CD4-positive, alpha-beta T cell treated with Interleukin-10 for 1 hour (primary cell): ENCODE results near the gene DIP2B.
"Not testable (repeated sequence)": the region's sequence is repeated elsewhere in the genome, so short reads cannot be mapped to it uniquely, and the experiment has no call there.

ENCODE experiments used
- DNase-seq: peaks from one replicate; pipeline ENCODE4 v3.0.0-alpha.2; 2020

The DIP2B gene

DNA sequence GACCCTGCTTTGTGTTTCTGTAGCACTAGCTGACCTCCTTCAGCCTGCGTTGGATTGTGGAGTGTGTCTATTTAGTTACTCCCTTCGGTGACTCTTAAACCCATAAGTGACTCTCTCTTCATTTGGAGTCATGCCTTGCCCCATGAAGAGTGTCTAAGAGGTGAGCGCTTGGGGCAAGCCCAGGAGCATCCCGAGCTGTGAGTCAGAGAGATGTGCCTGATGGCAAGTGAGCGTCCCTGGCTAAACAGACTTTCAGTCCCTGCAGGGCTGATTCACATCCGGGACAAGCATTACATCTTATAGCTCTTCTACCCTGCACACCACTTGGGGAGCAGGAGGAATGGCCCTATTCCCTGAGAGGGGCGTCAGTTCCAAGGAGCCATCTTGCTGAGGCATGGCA lies 234.8 kb downstream of the DIP2B start:
- DNase-seq: no peak

DNA sequence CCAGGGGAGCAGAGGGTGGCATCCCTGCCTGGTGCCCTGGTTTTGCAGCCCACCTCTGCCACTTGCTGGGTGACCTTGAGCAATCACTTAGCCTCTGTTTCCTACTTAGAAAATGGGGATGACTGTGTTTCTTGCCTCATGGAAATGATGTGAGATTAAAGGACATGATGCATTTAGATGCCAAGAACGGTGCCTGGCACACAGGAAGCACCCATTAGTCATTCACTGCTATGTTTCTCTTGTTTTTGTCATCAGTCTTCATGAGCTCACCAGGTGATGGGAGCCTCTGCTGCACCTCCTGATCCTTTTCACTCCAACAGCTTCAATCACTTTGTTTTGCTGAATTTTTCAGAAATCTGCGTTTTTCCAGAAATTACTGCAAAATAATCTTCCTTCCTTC lies 235.5 kb downstream of the DIP2B start:
- no peak for DNase-seq

DNA sequence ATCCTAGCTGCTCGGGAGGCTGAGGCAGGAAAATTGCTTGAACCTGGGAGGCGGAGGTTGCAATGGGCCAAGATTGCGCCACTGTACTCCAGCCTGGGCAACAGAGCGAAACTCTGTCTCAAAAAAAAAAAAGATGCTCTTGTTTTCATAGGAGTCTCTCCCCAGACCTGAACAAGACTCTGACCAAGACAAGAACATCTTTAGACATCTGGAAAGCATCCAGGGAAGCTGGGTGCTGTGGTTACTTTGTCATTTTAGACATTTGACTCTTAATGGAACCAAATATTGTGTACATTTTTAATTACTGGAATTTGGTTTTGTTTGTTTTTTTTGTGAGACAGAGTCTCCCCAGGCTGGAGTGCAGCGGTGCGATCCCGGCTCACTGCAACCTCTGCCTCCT lies 238.0 kb downstream of the DIP2B start:
- DNase-seq: no peak

DNA sequence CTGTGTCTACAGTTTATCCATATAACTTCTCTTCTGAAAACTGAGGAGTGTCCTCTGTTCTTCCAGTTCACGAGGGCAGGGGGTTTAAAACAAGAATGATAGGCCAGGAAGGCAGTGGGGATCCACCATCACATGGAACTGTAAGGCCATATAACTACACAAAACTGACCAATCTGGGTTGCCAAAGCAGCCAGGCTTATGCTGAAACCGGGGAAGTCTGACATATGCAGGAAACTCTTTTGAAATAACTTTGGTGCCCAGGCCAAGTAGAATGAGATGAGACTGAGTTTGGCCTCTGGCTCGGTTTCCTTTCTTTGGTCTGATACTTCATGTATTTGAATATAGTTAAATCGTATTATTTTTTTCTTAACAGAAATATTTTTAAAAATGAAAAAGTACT lies 241.1 kb downstream of the DIP2B start:
- no peak for DNase-seq

DNA sequence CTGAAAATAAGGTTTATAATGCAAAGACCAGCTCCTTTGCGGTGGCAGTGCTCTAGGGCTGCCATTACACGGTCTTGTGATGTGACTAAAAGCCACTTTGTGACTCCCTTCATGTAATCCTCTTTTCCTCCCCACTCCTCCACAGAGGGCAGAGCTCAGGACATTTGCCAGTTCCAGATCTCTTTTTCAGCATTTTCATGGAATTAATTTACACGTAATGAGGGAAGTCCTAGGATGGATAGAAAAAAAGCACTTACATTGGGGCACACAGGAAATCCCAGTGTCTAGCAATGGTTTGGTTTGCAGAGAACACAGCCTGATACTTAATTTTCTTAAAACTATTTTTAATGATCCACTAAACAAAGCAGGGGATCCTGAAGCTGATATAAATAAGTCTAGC lies 241.6 kb downstream of the DIP2B start:
- no peak for DNase-seq

DNA sequence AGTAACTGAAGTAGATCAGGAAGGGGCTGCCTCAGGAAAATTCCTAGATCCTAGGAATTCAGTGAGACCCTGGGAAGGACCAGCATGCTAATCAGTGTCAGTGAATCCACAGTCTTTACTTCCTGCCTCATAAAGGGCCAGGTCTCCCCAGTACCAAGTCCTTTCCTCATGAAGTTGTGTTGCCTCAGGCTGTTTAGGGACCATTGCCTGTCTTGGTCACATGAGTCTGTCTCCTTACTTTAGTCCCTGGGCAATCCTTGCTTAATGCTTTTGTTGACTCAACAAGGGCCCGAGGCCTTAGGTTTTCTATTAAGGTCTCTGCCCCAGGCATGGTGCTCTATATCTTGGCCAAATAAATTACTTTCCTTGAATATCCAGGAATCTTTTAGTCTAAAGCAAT lies 243.0 kb downstream of the DIP2B start:
- DNase-seq: no peak

DNA sequence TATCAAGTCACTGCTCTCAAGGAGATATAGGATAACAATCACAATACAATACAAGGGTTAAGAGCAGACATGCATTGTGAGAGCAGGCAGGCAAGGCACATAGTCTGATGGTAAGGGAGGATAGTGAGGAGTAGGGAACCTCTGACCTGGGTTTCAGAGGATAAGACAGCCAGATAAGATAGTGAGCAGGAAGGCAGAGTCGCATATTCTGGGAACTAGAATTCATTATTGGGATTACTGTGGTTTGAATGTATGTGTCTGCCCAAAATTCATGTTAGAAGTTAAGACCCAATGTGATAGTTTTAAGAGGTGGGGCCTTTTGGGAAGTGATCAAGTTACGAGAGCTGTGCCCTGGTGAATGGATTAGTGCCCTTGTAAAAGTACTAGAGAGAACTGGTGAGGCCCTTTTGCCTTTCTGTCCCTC lies 244.7 kb downstream of the DIP2B start:
- DNase-seq: no peak

DNA sequence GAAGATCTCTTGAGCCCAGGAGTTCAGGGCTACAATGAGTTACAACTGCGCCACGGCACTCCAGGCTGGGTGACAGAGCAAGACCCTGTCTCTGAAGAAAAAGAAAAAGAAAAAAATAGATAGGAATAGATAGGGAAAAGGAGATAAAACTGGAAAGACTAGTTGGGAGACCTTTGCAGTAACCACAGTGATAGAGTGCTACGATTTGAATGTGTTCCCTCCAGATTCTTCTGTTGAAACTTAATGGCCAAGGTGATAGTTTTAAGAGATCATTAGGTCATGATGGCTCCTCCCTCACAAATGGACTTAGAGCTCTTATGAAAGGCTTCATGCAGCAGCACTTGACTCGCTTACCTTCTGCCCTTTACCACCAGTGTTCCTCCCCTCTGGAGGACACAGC lies 245.6 kb downstream of the DIP2B start:
- no peak for DNase-seq

DNA sequence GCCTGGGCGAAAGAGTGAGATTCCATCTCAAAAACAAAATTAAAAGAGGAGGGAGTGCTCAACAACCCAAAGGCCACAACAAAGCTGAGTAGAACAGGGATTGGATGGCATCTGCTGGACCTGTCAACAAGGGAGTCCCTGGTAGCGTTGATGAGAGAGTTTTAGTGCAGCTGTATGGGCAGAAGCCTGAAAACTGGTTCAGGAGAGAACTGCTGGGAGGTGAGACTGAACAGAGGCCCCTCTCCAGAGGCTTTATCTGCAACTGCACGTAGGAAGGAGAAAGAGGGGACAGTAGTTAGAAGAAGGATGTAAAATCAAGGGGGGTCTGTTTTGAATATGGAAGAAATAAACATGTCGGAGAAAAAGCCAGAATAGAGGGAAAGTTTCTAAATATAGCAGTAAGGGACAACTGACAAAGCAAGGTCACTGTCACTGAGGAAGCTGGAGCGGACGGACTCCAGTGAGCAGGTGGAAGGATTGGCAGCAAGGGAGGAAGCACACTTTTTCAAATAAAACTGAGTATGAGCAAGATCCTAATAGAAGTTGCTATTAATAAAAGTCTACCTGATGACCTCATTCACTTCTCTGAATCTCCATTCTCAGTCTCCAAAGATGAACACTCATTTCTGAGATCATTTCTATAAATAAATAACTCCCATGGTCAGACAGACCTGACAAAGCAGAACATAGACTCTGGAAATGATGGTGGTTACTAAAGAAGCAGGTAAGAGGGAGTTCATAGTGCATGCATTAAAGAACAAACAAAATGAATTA lies 247.3 kb downstream of the DIP2B start:
- DNase-seq: no peak

DNA sequence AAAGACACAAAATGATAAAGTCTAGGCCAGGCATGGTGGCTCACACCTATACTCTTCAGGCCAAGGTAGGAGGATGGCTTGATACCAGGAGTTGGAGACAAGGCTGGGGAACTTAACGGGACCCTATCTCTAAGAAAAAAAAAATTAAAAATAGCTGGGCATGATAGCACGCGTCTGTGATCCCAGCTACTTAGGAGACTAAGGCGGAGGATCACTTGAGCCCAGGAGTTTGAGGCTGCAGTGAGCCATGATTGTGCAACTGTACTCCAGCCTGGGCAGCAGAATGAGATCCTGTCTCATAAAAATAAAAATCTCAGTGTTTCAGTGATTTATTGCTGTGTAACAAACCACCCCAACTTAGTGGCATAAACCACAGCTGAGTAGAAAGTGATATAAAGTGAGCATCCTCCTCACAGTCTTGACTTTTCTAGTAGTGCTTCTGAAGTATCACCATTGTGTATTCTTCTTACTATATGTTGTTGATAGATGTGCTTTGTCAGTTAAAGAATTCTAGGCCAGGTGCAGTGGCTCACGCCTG lies 248.5 kb downstream of the DIP2B start:
- no peak for DNase-seq

DNA sequence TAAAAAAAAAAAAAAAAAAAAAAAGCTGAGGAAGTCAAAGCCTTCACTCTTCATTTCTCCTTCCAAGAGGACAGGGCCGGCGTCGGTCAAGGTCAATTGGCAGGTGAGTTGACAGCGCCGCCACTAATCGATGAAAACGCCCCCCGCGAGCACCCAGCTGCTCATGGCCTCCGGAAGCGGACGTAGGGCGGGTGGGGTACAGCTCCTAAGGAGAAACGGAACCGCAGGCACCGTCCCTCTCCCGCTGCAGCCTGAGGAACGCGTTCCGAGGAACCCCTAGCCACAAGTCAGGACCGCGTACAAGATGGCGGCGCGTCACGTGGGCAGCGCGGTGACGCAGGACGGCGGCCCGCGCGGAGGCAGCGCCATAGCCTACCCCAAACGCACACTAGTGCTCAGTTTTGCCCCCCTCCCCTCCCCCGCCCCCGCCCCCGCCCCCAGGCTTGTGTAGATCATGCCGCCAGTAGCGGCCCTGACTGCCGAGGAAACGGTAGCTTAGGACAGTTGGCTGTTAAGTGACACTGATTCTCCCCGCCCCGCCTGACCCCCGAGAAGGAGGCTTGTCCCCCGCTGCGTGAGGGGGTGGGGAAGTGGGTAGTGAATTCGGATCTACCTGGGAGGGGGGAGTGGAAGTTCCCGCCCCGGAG lies 259.0 kb downstream of the DIP2B start, which contains the start of gene ATF1:
Gene ATF1 (plus strand): TSS at position 463 of the 647 bp plus-strand sequence. CDS start 16,045 bp downstream, outside the sequence.
- DNase-seq: peak; percentile 91

DNA sequence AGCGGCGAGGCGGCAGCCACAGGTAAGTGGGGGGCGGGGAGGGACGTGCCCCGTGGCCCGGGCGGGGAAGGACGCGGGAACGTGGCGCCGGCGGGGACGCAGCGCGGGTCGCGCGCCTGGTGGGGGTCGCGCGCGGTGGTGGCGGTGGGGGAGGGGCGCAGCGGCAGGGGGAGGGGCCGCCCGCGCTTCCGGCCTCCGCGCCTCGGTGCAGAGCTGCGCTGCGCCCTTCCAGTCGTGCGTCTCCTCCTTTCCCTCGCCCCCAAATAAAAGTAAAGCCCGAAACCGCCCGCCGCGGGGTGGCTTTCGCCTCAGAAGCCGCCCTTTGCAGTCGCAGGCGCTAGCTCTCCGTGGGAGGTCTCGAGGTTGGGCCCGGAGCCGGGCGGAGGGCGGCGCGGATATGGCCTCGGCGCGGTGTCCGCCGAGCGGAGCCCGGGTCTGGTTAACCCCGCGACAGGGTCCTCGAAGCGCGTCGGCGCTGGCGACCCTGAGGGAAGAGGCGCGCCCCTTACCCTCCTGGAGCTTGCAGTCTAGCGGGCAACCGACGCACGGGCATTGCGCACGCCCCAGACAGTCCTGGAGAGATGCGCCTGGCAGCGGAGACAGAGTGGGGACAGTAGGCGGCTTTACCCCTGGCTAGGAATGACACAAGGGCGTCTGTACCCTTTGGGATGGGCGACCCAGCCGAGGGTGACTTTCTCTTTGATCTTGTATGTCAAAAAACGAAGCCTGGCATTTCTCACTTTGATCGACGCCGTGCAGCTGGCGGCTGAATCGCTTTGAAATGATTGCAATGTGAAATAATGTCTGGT lies 259.7 kb downstream of the DIP2B start:
- peak; percentile 85 for DNase-seq

DNA sequence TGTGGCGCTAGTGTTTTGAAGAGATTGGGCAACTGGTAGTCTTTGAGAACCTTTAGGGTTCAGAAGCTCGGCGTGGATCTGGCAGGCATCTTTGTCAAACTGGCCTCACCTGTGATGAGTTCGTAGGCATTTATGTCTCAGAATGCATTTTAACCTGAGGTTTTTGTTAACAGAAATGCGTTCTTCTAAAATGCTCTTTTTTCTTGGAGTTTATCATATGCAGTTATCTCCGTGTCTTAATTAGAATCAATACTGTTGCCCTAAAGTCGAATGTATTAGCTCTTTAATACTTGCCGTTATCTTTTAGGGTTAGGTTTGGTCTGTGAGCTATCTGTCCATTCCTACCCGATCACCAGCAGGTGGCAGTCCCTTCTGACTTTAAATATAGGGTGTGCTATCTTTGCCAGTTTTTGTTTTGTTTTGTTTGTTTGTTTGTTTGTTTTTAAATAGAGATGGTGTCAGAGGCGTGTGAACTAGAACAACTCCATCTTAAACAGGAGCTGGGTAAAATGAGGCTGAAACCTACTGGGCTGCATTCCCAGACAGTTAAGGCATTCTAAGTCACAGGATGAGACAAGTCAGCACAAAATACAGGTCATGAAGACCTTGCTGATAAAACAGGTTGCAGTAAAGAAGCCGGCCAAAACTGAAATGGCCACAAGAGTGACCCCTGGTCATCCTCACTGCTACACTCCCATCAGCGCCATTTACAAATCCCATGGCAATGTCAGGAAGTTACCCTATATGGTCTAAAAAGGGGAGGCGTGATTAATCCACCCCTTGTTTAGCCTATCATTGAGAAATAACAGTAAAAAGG lies 260.5 kb downstream of the DIP2B start:
- peak; percentile 71 for DNase-seq

DNA sequence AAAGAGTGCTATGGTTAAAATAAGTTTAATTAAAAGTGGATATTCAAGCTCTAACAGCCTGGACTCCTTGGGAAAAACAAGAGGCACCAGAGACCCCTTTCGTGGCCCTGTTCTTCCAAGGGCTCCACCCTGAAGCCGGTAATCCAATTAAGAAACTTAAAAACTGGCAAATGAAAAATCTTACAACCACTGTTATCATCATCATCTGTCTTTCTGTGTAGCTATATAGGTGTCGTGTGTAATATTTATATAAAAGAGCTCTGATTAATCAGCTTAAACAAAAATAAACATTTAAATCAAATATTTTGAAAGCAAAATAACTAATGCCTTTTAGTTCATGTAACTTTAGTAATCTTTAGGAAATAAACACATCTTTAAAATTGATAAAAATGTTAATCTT lies 263.6 kb downstream of the DIP2B start:
- no peak for DNase-seq

DNA sequence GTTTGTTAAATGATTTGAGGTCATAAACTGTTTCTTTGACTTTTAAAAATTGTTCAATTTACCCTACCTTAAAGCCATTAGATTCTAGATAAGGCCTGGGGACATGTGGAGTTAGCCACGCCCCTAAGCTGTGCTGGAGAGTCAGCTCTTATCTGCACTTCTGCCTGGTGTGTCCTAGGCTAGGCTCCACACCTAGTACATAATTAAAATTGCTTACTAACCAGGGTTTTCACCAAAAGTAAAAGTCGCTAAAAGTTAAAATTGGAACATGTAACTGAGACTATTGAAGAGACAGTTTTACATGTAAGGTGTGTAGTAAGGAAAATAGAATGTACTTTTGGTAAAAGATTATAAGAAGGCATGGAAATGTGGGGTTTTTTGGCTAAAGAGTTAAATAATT lies 264.0 kb downstream of the DIP2B start:
- DNase-seq: not testable (repeated sequence)

DNA sequence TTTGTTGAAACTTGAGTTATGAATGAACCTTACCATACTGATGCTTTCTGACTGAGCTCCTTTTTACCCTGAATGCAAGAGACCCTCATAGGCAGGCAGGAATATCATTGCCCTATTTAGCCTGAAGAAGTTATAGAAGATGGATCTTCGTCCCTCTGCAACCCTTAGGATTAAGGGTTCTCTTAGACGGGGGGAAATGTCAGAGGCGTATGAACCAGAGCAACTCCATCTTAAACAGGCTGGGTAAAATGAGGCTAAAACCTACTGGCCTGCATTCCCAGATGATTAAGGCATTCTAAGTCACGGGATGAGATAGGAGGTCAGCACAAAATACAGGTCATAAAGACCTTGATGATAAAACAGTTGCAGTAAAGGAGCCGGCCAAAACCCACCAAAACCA lies 266.6 kb downstream of the DIP2B start:
- DNase-seq: no peak

DNA sequence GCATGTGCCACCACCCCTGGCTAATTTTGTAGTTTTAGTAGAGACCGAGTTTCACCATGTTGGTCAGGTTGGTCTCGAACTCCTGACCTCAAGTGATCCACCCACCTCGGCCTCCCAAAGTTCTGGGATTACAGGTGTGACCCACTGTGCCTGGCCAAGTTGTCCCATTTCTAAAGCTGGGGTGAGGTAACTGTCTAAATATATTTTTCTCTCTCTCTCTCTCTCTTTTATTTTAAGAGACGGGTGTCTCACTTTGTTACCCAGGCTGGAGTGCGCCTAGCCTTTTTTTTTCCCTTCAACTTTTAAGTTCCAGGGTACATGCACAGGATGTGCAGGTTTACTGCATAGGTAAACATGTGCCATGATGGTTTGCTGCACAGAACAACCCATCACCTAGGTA lies 267.7 kb downstream of the DIP2B start:
- DNase-seq: no peak

DNA sequence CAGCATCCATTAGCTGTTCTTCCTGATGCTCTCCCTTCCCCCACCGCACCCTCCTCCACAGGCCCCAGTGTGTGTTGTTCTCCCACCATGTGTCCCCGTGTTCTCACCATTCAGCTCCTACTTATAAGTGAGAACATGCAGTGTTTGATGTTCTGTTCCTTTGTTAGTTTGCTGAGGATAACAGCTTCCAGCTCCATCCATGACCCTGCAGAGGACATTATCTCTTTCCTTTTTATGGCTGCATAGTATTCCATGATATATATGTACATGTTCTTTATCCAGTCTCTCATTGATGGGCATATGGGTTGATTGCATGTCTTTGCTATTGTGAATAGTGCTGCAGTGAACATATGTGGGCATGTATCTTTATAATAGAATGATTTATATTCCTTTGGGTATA lies 268.1 kb downstream of the DIP2B start:
- no peak for DNase-seq

DNA sequence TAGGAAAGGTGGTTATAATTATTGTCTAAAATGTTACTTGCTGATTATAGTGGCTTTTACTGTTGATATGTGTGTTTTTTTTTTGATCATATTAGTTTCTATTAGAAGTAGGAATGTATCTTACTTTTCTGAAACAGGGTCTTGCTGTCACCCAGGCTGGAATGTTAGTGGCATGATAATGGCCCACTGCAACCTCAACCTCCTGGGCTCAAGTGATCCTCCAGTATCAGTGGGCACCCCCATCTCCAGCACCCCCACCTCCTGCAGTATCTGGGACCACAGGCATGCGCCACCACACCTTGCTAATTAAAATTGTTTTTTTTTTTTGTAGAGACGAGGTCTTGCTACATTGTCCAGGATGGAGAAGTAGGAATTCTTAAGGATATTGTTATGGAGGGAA lies 270.5 kb downstream of the DIP2B start:
- no peak for DNase-seq

DNA sequence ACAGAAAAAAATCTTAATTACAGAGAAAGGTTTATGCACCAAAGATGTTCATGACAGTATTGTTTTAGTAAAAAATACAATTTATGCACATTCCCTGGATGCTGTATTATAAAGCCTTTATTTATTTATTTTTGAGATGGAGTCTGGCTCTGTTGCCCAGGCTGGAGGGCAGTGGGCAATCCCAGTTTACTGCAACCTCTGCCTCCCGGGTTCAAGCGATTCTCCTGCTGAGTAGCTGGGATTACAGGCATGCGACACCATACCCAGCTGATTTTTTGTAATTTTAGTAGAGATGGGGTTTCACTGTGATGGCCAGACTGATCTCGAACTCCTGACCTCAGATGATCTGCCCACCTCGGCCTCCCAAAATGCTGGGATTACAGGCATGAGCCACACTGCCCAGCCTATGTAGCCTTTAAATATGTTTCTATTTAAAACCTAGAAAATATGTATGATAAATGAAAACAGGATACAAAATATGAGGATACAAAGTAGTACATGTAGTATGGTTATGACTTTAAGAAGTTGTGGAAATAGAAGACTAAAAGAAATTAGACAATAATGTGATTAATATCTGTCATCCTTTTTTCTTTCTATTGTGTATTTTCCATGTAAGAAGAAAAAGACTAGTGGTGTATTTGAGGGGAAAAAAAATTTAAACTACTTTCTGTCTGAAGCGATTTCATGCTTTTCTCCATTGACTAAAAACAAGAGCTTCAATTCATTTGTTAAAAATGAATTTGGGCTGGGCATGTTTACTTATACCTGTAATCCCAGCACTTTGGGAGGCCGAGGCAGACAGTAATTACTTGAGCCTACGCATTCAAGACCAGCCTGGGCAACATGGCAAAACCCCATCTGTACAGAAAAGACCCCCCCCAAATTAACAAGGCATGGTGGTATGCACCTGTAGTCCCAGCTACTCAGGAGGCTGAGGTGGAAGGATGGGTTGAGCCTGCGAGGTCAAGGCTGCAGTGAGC lies 272.3 kb downstream of the DIP2B start:
- no peak for DNase-seq
